Hepatocyte (in vitro differentiated cells): Measurements from ENCODE around the gene MTMR8. TPM values are rescaled to one million over a fixed set of nuclear protein-coding genes. Genes with fewer than 3 reads are reported as not detected.

ENCODE experiments used
- polyA plus RNA-seq: library from polyadenylated mRNA; unstranded; fragments of >200 nt; fragmentation: Nextera tagmentation; extraction: Ambion mirVana; gene quantifications from 2 replicates; pipeline ENCODE4 v1.2.1, GENCODE V29; 2016
- total RNA-seq: library from RNA; depleted of rRNA; stranded (reverse); fragments of >200 nt; gene quantifications from 2 replicates; pipeline ENCODE4 v1.2.3, GENCODE V29; 2014

Gene MTMR8
- total and polyA plus RNA-seq, 2 experiments from 2014 or later: 1.8 to 1.9 TPM

Other genes with a start within 250 kb of the MTMR8 start
- 6.3 TPM in 2 replicates for gene AMER1, start 189.7 kb downstream of the MTMR8 start, total RNA-seq
- gene AMER1, start 189.7 kb downstream of the MTMR8 start, polyA plus RNA-seq: 0.10 and 0.18 TPM in 2 replicates
- 0.68 TPM in 1 of 2 replicates, not detected in the other for gene ASB12, start 164.8 kb downstream of the MTMR8 start, total RNA-seq
- 0.35 and 0.48 TPM in 2 replicates for gene ASB12, start 164.8 kb downstream of the MTMR8 start, polyA plus RNA-seq